ENCODE data around the gene HTD2.

The HTD2 gene

DNA sequence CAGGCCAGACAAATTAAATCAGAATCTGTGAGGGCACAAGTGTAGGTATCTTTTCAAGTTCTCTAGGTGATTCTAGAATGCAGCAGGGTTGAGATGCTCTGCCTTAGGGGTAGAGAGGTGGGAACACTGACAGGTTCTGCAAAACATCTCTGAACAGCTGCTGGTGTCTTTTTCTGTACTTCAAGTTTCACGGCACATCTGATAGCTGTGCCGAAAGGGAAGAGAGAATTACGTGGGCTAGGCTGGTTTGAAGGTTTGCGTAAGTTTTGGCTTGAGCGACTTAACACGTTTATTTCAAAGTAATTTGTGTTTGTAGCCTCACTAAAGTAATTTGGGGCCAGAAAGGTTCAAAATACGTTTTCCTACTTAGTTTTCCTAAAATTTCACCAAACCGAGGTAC is 48.9 kb downstream of the HTD2 start:
- TF ChIP-seq TAF1 (IDR thresholded peaks at IDR 0.05; ENCODE audit: borderline replicate concordance, insufficient read depth, low read length): no peak
- TF ChIP-seq POLR2AphosphoS5 (IDR thresholded peaks at IDR 0.05; ENCODE audit: low read depth, low read length): no peak
- TF ChIP-seq, protein P1, sequence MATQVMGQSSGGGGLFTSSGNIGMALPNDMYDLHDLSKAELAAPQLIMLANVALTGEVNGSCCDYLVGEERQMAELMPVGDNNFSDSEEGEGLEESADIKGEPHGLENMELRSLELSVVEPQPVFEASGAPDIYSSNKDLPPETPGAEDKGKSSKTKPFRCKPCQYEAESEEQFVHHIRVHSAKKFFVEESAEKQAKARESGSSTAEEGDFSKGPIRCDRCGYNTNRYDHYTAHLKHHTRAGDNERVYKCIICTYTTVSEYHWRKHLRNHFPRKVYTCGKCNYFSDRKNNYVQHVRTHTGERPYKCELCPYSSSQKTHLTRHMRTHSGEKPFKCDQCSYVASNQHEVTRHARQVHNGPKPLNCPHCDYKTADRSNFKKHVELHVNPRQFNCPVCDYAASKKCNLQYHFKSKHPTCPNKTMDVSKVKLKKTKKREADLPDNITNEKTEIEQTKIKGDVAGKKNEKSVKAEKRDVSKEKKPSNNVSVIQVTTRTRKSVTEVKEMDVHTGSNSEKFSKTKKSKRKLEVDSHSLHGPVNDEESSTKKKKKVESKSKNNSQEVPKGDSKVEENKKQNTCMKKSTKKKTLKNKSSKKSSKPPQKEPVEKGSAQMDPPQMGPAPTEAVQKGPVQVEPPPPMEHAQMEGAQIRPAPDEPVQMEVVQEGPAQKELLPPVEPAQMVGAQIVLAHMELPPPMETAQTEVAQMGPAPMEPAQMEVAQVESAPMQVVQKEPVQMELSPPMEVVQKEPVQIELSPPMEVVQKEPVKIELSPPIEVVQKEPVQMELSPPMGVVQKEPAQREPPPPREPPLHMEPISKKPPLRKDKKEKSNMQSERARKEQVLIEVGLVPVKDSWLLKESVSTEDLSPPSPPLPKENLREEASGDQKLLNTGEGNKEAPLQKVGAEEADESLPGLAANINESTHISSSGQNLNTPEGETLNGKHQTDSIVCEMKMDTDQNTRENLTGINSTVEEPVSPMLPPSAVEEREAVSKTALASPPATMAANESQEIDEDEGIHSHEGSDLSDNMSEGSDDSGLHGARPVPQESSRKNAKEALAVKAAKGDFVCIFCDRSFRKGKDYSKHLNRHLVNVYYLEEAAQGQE (IDR thresholded peaks at IDR 0.05; ENCODE audit: insufficient read depth in 1 of 2, low read depth in 2 of 2, low read length in 2 of 2): no peak
- no peak for TF ChIP-seq SIN3A (IDR thresholded peaks at IDR 0.05; ENCODE audit: borderline replicate concordance, insufficient read depth, low read length)
- TF ChIP-seq FOXP2 (optimal IDR thresholded peaks at IDR 0.05; ENCODE audit: borderline replicate concordance, extremely low read depth, extremely low read length, insufficient read depth): no peak

DNA sequence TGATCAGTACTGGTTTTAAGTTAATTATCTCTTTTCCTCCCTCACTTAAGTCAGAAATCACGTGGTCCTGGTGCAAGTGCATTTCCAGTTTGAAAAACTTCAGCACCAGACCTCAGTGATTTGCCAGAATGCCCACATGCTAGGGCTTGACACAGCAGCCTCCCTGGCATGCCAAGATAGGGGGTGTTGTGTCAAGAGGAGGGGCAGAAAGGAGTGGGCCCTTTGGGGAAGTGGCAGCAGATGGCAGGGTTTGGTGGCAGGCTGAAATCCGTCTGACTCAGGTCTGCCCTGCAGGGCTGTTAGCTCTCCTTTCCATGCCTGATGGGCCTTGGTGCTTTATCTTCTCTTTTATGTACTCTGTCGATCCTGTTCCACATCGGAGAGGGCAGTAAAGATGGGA is 49.7 kb downstream of the HTD2 start:
- TF ChIP-seq TAF1 (IDR thresholded peaks at IDR 0.05; ENCODE audit: borderline replicate concordance, insufficient read depth, low read length) (no peak), POLR2AphosphoS5 (IDR thresholded peaks at IDR 0.05; ENCODE audit: low read depth, low read length) (no peak), FOXP2 (optimal IDR thresholded peaks at IDR 0.05; ENCODE audit: borderline replicate concordance, extremely low read depth, extremely low read length, insufficient read depth) (no peak), SIN3A (IDR thresholded peaks at IDR 0.05; ENCODE audit: borderline replicate concordance, insufficient read depth, low read length) (no peak)
- TF ChIP-seq, protein P1 (IDR thresholded peaks at IDR 0.05; ENCODE audit: insufficient read depth in 1 of 2, low read depth in 2 of 2, low read length in 2 of 2): no peak

DNA sequence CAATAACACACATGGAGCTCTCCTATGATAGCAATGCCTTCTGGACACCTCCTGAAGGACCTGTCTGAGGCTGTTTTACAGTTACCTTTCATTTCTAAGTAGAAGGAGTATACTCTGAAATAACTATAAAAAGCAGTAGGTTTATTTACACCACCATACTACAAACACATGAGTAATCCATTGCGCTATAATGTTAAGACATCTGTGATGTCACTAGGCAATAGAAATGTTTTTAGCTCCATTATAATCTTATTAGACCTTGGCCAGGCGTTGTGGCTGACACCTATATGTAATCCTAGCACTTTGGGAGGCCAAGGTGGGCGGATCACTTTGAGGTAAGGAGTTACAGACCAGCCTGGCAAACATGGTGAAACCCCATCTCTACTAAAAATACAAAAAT is 51.1 kb downstream of the HTD2 start:
- TF ChIP-seq TAF1 (IDR thresholded peaks at IDR 0.05; ENCODE audit: borderline replicate concordance, insufficient read depth, low read length): no peak
- TF ChIP-seq SIN3A (IDR thresholded peaks at IDR 0.05; ENCODE audit: borderline replicate concordance, insufficient read depth, low read length): no peak
- TF ChIP-seq POLR2AphosphoS5 (IDR thresholded peaks at IDR 0.05; ENCODE audit: low read depth, low read length): no peak
- TF ChIP-seq, protein P1 (IDR thresholded peaks at IDR 0.05; ENCODE audit: insufficient read depth in 1 of 2, low read depth in 2 of 2, low read length in 2 of 2): no peak
- no peak for TF ChIP-seq FOXP2 (optimal IDR thresholded peaks at IDR 0.05; ENCODE audit: borderline replicate concordance, extremely low read depth, extremely low read length, insufficient read depth)

DNA sequence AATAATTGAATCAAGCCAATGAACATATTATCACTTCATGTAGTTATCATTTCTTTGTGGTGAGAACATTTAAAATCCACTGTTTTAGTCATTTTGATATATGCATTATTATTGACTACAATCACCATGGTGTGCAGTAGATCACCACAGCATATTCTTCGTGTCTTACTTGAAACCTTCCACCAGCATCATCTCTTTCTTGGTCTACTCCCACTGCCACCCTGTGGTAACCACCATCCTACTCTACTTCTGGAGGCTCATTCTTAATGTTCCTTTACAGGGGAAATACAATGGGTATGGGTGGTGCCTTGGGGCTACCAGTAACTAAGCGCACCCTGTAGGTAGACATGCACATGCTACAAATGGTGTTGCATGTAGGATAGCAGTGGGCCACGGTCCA is 51.8 kb downstream of the HTD2 start:
- TF ChIP-seq FOXP2 (optimal IDR thresholded peaks at IDR 0.05; ENCODE audit: borderline replicate concordance, extremely low read depth, extremely low read length, insufficient read depth): no peak
- TF ChIP-seq SIN3A (IDR thresholded peaks at IDR 0.05; ENCODE audit: borderline replicate concordance, insufficient read depth, low read length): no peak
- no peak for TF ChIP-seq POLR2AphosphoS5 (IDR thresholded peaks at IDR 0.05; ENCODE audit: low read depth, low read length)
- TF ChIP-seq, protein P1 (IDR thresholded peaks at IDR 0.05; ENCODE audit: insufficient read depth in 1 of 2, low read depth in 2 of 2, low read length in 2 of 2): no peak
- no peak for TF ChIP-seq TAF1 (IDR thresholded peaks at IDR 0.05; ENCODE audit: borderline replicate concordance, insufficient read depth, low read length)

DNA sequence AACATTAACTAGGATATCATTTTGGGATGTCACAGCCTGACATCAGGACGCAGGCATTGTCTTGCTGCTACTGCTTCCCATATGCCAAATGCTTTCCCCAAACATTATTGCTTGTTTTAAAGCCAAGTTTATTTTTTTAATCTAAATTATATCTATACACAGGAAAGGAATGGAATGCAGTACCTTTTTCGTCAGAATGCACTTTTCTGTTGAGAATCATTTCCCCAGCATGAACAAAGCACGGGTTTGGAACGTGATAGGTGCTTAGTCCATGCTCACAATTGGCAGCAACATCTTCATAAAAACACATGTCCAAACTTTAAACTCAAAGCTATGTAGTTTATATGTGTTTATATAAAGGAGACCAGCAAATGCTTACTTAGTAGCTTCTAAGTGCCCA is 52.5 kb downstream of the HTD2 start:
- no peak for TF ChIP-seq POLR2AphosphoS5 (IDR thresholded peaks at IDR 0.05; ENCODE audit: low read depth, low read length)
- no peak for TF ChIP-seq TAF1 (IDR thresholded peaks at IDR 0.05; ENCODE audit: borderline replicate concordance, insufficient read depth, low read length)
- no peak for TF ChIP-seq FOXP2 (optimal IDR thresholded peaks at IDR 0.05; ENCODE audit: borderline replicate concordance, extremely low read depth, extremely low read length, insufficient read depth)
- no peak for TF ChIP-seq SIN3A (IDR thresholded peaks at IDR 0.05; ENCODE audit: borderline replicate concordance, insufficient read depth, low read length)
- TF ChIP-seq, protein P1 (IDR thresholded peaks at IDR 0.05; ENCODE audit: insufficient read depth in 1 of 2, low read depth in 2 of 2, low read length in 2 of 2): no peak
